ENCODE results near the gene ALDH1B1. TPM values are rescaled to one million over a fixed set of nuclear protein-coding genes. Genes with fewer than 3 reads are reported as not detected.

ALDH1B1 gene
- total and polyA plus RNA-seq, 8 donors, result 0.58 to 68.7 (median 18.6) TPM

- Histone ChIP-seq H3K4me1 (no peaks in the 10 kb centered on the region), H3K27me3 (no peaks in the 10 kb centered on the region), H3K27ac (no peak overlapping the region), H3K36me3 (no peaks in the 10 kb centered on the region), H3K9me3 (no peaks in the 10 kb centered on the region), H3K4me3 (no peak overlapping the region)
- TF ChIP-seq POLR2AphosphoS5 (IDR thresholded peaks at IDR 0.05), result no peak
- no peak for TF ChIP-seq POLR2A (IDR thresholded peaks at IDR 0.05)
- TF ChIP-seq, protein P1, sequence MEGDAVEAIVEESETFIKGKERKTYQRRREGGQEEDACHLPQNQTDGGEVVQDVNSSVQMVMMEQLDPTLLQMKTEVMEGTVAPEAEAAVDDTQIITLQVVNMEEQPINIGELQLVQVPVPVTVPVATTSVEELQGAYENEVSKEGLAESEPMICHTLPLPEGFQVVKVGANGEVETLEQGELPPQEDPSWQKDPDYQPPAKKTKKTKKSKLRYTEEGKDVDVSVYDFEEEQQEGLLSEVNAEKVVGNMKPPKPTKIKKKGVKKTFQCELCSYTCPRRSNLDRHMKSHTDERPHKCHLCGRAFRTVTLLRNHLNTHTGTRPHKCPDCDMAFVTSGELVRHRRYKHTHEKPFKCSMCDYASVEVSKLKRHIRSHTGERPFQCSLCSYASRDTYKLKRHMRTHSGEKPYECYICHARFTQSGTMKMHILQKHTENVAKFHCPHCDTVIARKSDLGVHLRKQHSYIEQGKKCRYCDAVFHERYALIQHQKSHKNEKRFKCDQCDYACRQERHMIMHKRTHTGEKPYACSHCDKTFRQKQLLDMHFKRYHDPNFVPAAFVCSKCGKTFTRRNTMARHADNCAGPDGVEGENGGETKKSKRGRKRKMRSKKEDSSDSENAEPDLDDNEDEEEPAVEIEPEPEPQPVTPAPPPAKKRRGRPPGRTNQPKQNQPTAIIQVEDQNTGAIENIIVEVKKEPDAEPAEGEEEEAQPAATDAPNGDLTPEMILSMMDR (IDR thresholded peaks at IDR 0.05), result no peak
- TF ChIP-seq EP300 (IDR thresholded peaks at IDR 0.05), result no peak
- intact Hi-C loops (cut with DNase I; ENCODE audit: low total_unique reads), result no loop called here
- WGBS, 5 donors, result 67 to 95% (median 77%) methylated on average over 3 of the region's 3 CpGs
- DNase-seq, result no peak
These were observed 44.6 kb upstream of the ALDH1B1 start for GRCh38 chr9:38347946-38348345.

DNA sequence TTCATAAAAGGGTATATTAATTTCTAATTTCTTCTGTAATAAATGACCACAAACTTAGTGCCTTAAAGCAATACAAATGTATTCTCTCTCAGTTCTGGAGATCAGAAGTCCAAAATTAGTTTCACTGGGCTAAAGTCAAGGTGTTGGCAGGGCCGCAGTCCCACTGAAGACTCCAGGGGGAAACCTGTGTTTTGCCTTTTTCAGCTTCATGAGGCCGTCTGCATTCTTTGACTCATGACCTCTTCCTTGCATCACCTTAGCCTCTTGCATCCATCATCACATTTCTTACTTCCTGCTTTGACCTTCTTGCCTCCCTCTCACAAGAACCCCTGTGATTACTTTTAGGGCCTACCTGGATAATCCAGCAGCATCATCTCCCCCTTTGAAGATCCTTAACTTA lies 42.0 kb upstream of the ALDH1B1 start:
- Histone ChIP-seq H3K4me1 (no peaks in the 10 kb centered on the region), H3K36me3 (no peaks in the 10 kb centered on the region), H3K9me3 (no peaks in the 10 kb centered on the region), H3K27ac (no peak overlapping the region), H3K4me3 (no peak overlapping the region), H3K27me3 (no peaks in the 10 kb centered on the region)
- DNase-seq, result no peak
- TF ChIP-seq POLR2A (IDR thresholded peaks at IDR 0.05) (no peak), POLR2AphosphoS5 (IDR thresholded peaks at IDR 0.05) (no peak), EP300 (IDR thresholded peaks at IDR 0.05) (no peak)
- TF ChIP-seq, protein P1 (IDR thresholded peaks at IDR 0.05), result no peak
- WGBS, 5 donors, result 80 to 92% (median 88%) methylated on average over 2 of the region's 2 CpGs
- intact Hi-C loops (cut with DNase I; ENCODE audit: low total_unique reads), result no loop called here

DNA sequence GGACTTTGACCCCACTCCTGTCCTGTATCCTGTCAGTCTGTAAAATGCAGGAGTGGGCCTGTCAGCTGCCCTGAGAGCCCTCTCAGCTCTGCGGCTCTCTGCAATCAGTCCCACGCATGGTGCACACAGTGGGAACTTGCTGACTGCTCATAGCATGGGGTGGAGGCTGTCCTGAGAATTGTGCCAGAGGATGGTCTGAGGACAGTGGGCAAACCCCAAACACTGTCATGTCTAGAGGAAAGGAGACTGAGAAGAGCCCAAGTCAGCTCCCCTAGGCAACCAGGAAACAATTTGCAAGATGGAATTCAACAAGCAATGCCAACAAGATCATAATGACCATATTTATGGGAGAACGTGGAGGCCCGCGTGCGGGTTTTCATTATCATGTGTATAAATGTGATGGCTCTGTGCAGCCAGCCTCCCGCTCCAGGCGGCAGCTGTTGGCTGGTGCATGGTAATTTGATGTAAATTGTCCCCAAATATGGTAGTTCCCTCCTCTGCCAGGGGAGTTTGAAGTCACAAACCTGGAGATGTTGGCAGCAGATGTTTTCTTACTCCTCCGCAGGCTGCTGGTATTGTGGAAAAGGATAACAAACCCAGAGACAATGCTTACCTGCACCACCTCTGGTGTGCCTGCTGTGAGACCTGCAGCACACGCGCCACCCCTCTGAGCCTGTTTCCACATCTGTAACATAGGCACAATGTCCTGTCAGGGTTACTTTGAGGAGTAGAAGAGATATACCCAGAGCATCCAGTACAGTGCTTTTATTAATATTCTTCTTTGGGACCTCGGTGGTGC lies 39.8 kb upstream of the ALDH1B1 start:
- Histone ChIP-seq H3K4me3 (no peak overlapping the region), H3K9me3 (no peaks in the 10 kb centered on the region), H3K27me3 (no peaks in the 10 kb centered on the region), H3K4me1 (no peaks in the 10 kb centered on the region), H3K36me3 (no peaks in the 10 kb centered on the region), H3K27ac (no peak overlapping the region)
- WGBS, 5 donors, result 80 to 90% (median 82%) methylated on average over 12 of the region's 12 CpGs
- peak in 1 of 2 donors; percentile 41 for DNase-seq
- intact Hi-C loops (cut with DNase I; ENCODE audit: low total_unique reads), result no loop called here
- TF ChIP-seq POLR2A (IDR thresholded peaks at IDR 0.05), result no peak
- TF ChIP-seq POLR2AphosphoS5 (IDR thresholded peaks at IDR 0.05), result no peak
- TF ChIP-seq, protein P1 (IDR thresholded peaks at IDR 0.05), result no peak
- TF ChIP-seq EP300 (IDR thresholded peaks at IDR 0.05), result no peak

DNA sequence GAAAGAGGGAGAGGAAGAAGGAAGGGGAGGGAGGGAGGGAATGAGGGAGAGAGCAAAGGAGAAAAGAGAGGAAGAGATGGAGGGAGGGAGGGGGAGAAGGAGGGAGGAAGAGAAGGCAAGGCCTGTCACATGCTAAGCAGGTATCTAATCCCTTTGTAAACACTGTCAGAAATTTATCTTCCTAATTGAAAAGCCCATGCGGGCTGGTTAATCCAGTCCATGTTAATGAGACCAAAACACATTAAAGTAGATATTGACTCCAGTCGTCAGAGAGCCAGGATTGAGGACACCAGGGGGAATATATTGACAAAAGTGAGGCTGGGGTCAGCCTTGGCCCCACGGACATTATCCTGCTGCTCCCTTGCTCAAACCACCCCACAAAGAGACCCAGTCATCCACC lies 37.4 kb upstream of the ALDH1B1 start:
- H3K36me3 ChIP-seq, result no peaks in the 10 kb centered on the region
- no peak overlapping the region for H3K4me3 ChIP-seq
- no peaks in the 10 kb centered on the region for H3K27me3 ChIP-seq
- DNase-seq, result no peak
- intact Hi-C loops (cut with DNase I; ENCODE audit: low total_unique reads), result no loop called here
- H3K4me1 ChIP-seq, result no peaks in the 10 kb centered on the region
- H3K9me3 ChIP-seq, result no peaks in the 10 kb centered on the region
- TF ChIP-seq POLR2A (IDR thresholded peaks at IDR 0.05) (no peak), POLR2AphosphoS5 (IDR thresholded peaks at IDR 0.05) (no peak), EP300 (IDR thresholded peaks at IDR 0.05) (no peak)
- TF ChIP-seq, protein P1 (IDR thresholded peaks at IDR 0.05), result no peak
- WGBS, 5 donors, result 27 to 61% (median 43%) methylated on average over 3 of the region's 3 CpGs
- no peak overlapping the region for H3K27ac ChIP-seq

Measured in stomach (tissue), 9 donors.